ENCODE measurements around the gene EPB41L2.

GRCh38 chr6:131029626-131030297, 33.3 kb downstream of the EPB41L2 start:
- TF ChIP-seq TP53 (CRISPR knock-in tag; IDR thresholded peaks at IDR 0.05): no peak
- TF ChIP-seq ZNF317 (CRISPR knock-in tag; IDR thresholded peaks at IDR 0.05; ENCODE audit: borderline replicate concordance, low read depth): no peak
- TF ChIP-seq JUN (CRISPR knock-in tag; IDR thresholded peaks at IDR 0.05): no peak
- no peak for TF ChIP-seq CTCF (IDR thresholded peaks at IDR 0.05)
- no peak for TF ChIP-seq STAT6 (CRISPR knock-in tag; conservative IDR thresholded peaks at IDR 0.05; ENCODE audit: low read depth)
- no peak for TF ChIP-seq ZMAT4 (CRISPR knock-in tag; IDR thresholded peaks at IDR 0.05)
- TF ChIP-seq NFYB (CRISPR knock-in tag; conservative IDR thresholded peaks at IDR 0.05; ENCODE audit: low read depth): no peak
- TF ChIP-seq ATF6 (CRISPR knock-in tag; IDR thresholded peaks at IDR 0.05): no peak
- no peak for TF ChIP-seq ETV6 (CRISPR knock-in tag; IDR thresholded peaks at IDR 0.05)
- no peak for TF ChIP-seq USF2 (CRISPR knock-in tag; IDR thresholded peaks at IDR 0.05)
- no peak for TF ChIP-seq OVOL2 (CRISPR knock-in tag; IDR thresholded peaks at IDR 0.05; ENCODE audit: borderline replicate concordance)
- TF ChIP-seq CREM (CRISPR knock-in tag; IDR thresholded peaks at IDR 0.05): no peak
- TF ChIP-seq ELF4 (CRISPR knock-in tag; IDR thresholded peaks at IDR 0.05; ENCODE audit: low read depth): no peak
